Erythroblast (primary cell): ENCODE measurements around the gene ZG16.
"Not testable (repeated sequence)": the region's sequence is repeated elsewhere in the genome, so short reads cannot be mapped to it uniquely, and the experiment has no call there.

ENCODE experiments used
- DNase-seq, 2 experiments: peaks; one replicate each; lab custom pipeline; 2025; lab: John Stamatoyannopoulos, UW
- GATA1 ChIP-seq: IDR thresholded peaks from 2 replicates; pipeline ENCODE4 v1.6.1; 2011; ENCODE audit warnings: low read depth, mild to moderate bottlenecking, control low read depth, low read length, moderate library complexity
- POLR2A ChIP-seq: IDR thresholded peaks from 2 replicates; pipeline ENCODE4 v1.6.1; 2011; ENCODE audit warnings: mild to moderate bottlenecking, low read length

Gene ZG16

GRCh38 chr16:29744541-29745101, 33.4 kb upstream of the ZG16 start:
- TF ChIP-seq GATA1 (no peak), POLR2A (no peak)
- DNase-seq = no peak

- no peak for DNase-seq
- no peak for TF ChIP-seq GATA1
- TF ChIP-seq POLR2A = no peak
These were observed 32.8 kb upstream of the ZG16 start for GRCh38 chr16:29745121-29745852.

GRCh38 chr16:29745853-29746345, 32.2 kb upstream of the ZG16 start, which contains the start of gene C16orf54:
Gene C16orf54 (minus strand): TSS chr16:29745990. CDS start chr16:29744951, 1,039 bp downstream.
- no peak for DNase-seq
- TF ChIP-seq POLR2A = peak; percentile 59
- TF ChIP-seq GATA1 = no peak

GRCh38 chr16:29746518-29746917, 31.5 kb upstream of the ZG16 start:
- not testable (repeated sequence) for DNase-seq

- DNase-seq = no peak
- TF ChIP-seq GATA1 (no peak), POLR2A (no peak)
These were observed 29.9 kb upstream of the ZG16 start for GRCh38 chr16:29747947-29748759.

- not testable (repeated sequence) for DNase-seq
These were observed 29.3 kb upstream of the ZG16 start for GRCh38 chr16:29748760-29749149.

- TF ChIP-seq POLR2A (no peak), GATA1 (no peak)
- DNase-seq = no peak
These were observed 24.5 kb upstream of the ZG16 start for GRCh38 chr16:29753516-29753915.

GRCh38 chr16:29756654-29757053, 21.4 kb upstream of the ZG16 start:
- TF ChIP-seq GATA1 = no peak
- TF ChIP-seq POLR2A = no peak
- DNase-seq = no peak

- not testable (repeated sequence) for DNase-seq
These were observed 21.0 kb upstream of the ZG16 start for GRCh38 chr16:29757086-29757485.

GRCh38 chr16:29757950-29758466, 20.0 kb upstream of the ZG16 start:
- TF ChIP-seq GATA1 = no peak
- no peak for TF ChIP-seq POLR2A
- no peak for DNase-seq

GRCh38 chr16:29760567-29761279, 17.3 kb upstream of the ZG16 start:
- no peak for DNase-seq
- no peak for TF ChIP-seq GATA1
- no peak for TF ChIP-seq POLR2A

- DNase-seq = not testable (repeated sequence)
These were observed 16.8 kb upstream of the ZG16 start for GRCh38 chr16:29761280-29761651.

- TF ChIP-seq POLR2A (no peak), GATA1 (no peak)
- no peak for DNase-seq
These were observed 16.2 kb upstream of the ZG16 start for GRCh38 chr16:29761882-29762281.

- DNase-seq = no peak
- no peak for TF ChIP-seq POLR2A
- TF ChIP-seq GATA1 = no peak
These were observed 14.7 kb upstream of the ZG16 start for GRCh38 chr16:29763326-29763725.
